Memory B cell (primary cell): ENCODE measurements around the gene SDC4.

Source experiments
- ATAC-seq: fragments of 150-1000 bp; cut with Tn5 transposase; 2 replicates; pipeline ENCODE4 v1.10.0; 2021; ENCODE audit warnings: low read depth, mild to moderate bottlenecking, moderate library complexity
- DNase-seq, 2 donors: peaks; one replicate each; pipeline ENCODE4 v3.0.0; 2022; ENCODE audit warnings: low spot score in 2 of 2
- H3K27ac Mint-ChIP-seq: one replicate; pipeline ENCODE4 v1.8.0; 2022; ENCODE audit warnings: mild to moderate bottlenecking, moderate library complexity, mixed read lengths
- H3K27me3 Mint-ChIP-seq: one replicate; pipeline ENCODE4 v1.8.0; 2022; ENCODE audit warnings: mixed read lengths
- H3K36me3 Mint-ChIP-seq: one replicate; pipeline ENCODE4 v1.8.0; 2022; ENCODE audit warnings: mild to moderate bottlenecking, mixed read lengths
- H3K4me1 Mint-ChIP-seq: one replicate; pipeline ENCODE4 v1.8.0; 2022; ENCODE audit warnings: mixed read lengths
- H3K4me3 Mint-ChIP-seq: one replicate; pipeline ENCODE4 v1.8.0; 2022; ENCODE audit warnings: mild to moderate bottlenecking, moderate library complexity, mixed read lengths
- H3K9me3 Mint-ChIP-seq: one replicate; pipeline ENCODE4 v1.8.0; 2022; ENCODE audit warnings: mixed read lengths

SDC4 gene, protein sequence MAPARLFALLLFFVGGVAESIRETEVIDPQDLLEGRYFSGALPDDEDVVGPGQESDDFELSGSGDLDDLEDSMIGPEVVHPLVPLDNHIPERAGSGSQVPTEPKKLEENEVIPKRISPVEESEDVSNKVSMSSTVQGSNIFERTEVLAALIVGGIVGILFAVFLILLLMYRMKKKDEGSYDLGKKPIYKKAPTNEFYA

DNA sequence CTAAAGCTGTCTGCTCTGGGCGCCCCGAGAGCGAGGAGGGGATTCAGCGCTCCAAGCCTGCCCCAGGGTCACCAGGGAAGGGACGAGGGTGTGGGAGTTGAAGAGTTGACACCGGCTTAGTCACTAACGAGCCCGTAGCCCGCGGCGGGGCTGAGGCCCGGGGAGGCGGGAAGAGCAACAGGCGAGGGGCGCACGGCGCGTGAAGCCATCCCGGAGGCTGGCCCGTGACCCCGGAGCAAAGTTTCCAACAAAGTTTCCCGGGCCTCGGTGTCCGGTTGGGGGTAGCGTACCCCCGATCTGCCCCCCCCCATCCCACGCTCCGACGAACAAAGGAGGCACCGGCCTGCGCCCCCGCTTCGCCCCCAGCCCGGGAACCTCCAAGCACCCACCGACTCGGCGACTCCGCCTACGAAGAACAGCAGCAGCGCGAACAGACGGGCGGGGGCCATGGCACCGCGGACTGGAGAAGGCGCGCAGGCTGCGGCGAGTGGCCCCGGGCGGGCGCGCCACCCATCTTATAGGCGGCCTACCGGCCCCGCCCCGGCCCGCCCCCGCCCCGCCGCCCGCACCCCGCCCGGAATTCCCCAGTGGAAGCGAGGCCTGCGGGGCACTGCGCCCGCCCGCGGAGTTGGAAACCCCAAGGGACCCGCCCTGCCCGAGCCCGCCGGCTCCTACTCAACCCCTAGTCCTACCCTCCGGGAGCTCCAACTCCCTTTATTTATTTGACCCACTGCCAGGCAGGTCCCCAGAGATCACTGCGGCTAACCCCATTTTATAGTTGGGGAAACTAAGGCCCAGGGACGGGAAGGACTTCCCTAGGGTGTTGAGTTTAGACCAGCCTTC lies at the start of gene SDC4:
Gene SDC4 (minus strand): TSS at position 489 of the 843 bp plus-strand sequence. CDS start 40 bp downstream, at position 449.
- no peak for DNase-seq
- ATAC-seq, result peak; percentile 79
- H3K4me3 Mint-ChIP-seq, result peak within 1 kb of the TSS; percentile 72
- no peaks in the 10 kb centered on the region for H3K36me3 Mint-ChIP-seq
- H3K9me3 Mint-ChIP-seq, result no peaks in the 10 kb centered on the region
- peaks cover 9% of the 10 kb centered on the region for H3K4me1 Mint-ChIP-seq
- H3K27ac Mint-ChIP-seq, result no peak within 1 kb of the TSS
- H3K27me3 Mint-ChIP-seq, result peaks cover 16% of the 10 kb centered on the region

DNA sequence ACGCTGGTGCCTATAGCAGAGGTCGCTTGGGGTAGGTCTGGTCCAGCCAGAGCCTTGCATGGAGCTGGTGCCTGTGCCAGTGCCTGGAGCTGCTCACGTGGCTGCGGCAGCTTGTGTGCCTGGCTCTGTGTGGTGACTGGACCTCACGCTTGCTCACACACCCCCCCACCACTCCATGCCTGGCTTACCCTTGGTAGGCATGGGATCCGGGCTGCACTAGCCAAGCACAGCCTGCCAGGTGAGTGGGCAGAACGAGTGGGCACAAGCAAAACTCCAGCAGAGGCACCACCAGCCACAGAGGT lies 46.8 kb upstream of the SDC4 start:
- H3K4me3 Mint-ChIP-seq, result no peak overlapping the region
- peaks cover 17% of the 10 kb centered on the region for H3K36me3 Mint-ChIP-seq
- H3K4me1 Mint-ChIP-seq, result no peaks in the 10 kb centered on the region
- peaks cover 10% of the 10 kb centered on the region for H3K9me3 Mint-ChIP-seq
- H3K27ac Mint-ChIP-seq, result no peak overlapping the region
- H3K27me3 Mint-ChIP-seq, result no peaks in the 10 kb centered on the region
- ATAC-seq (no peak), DNase-seq (no peak)

DNA sequence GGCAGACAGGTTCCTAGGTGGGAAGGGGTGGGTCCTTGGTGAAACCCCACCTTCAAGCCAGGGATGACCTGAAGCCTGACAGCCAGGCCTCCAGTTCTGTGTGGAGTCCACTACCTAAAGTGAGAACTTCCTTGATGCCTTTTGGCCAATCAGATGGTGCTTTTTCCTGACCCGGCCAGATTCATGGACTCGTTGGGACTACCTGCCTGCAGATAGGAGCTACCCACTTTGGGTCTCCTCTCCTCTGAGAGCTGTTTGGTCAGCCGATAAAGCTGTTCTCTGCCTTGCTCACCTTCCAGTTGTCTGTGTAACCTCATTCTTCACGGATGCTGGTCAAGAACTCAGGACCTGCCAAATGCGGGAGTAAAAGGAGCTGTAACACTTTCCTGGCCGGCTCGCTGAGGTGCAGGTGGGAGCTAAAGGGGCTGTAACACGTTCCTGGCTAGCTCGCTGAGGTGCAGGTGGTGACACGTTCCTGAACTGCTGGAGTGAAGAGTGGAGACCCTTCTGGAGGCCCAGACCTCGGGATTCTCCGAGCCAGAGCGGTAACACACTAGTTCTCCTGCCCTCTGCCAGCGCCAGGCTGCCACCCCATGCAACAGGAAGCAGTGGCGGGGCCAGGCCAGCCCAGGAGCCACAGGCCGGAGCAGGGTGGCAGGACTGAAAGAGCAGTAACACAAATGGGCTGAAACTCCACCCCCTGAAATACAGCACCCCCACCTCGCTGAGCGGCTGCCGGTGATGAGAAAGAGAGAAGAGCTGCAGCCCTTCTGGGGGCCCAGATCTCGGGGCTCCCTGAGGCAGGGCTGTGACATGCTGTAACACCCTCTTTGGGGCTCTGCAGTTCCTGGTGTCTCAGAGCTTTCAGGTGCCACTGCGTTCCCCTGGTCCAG lies 46.2 kb upstream of the SDC4 start:
- H3K27me3 Mint-ChIP-seq, result no peaks in the 10 kb centered on the region
- no peaks in the 10 kb centered on the region for H3K4me1 Mint-ChIP-seq
- H3K27ac Mint-ChIP-seq, result no peak overlapping the region
- ATAC-seq (no peak), DNase-seq (no peak)
- H3K36me3 Mint-ChIP-seq, result peaks cover 11% of the 10 kb centered on the region
- H3K4me3 Mint-ChIP-seq, result no peak overlapping the region
- peaks cover 6% of the 10 kb centered on the region for H3K9me3 Mint-ChIP-seq

DNA sequence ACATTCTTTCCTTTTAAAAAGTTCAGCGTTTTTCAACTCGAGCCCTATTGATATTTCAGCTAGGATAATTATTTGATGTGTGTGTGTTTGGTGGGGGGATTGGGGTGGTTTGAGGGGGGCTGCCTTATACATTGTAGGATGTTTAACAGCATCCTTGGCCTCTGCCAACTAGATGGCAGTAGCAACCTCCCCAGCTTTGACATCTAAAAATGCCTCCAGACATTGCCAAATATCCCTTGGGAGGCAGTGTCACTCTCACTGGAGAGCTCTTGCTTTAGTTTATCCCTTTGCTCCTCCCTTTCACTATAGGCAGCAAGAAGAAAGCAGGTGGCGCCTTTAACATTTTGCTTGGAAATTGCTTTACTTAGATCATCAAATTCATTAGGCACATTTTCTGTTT lies 44.5 kb upstream of the SDC4 start:
- Mint-ChIP-seq H3K27me3 (no peaks in the 10 kb centered on the region), H3K27ac (no peak overlapping the region), H3K9me3 (no peaks in the 10 kb centered on the region), H3K4me3 (no peak overlapping the region), H3K4me1 (no peaks in the 10 kb centered on the region), H3K36me3 (peaks cover 9% of the 10 kb centered on the region)
- DNase-seq (no peak), ATAC-seq (no peak)

DNA sequence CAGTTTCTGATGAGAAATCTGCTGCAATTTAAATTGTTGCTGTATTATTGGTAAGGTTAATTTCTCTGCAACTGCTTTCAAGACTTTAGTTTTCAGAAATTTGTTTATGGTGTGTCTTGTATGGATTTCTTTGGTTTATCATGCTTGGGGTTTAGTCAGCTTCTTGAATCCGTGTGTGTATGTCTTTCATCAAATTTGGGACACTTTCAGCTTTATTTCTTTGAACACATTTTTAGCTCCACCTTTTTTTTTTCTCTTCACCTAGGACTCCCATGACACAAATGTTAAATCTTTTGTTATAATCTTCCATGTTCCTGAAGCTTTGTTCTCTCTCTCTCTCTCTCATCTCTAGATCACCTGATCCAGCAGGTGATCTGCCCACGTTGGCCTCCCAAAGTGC lies 43.3 kb upstream of the SDC4 start:
- H3K36me3 Mint-ChIP-seq, result peaks cover 16% of the 10 kb centered on the region
- H3K9me3 Mint-ChIP-seq, result peaks cover 4% of the 10 kb centered on the region
- H3K4me3 Mint-ChIP-seq, result no peak overlapping the region
- H3K27me3 Mint-ChIP-seq, result no peaks in the 10 kb centered on the region
- no peaks in the 10 kb centered on the region for H3K4me1 Mint-ChIP-seq
- DNase-seq (no peak), ATAC-seq (no peak)
- H3K27ac Mint-ChIP-seq, result no peak overlapping the region

DNA sequence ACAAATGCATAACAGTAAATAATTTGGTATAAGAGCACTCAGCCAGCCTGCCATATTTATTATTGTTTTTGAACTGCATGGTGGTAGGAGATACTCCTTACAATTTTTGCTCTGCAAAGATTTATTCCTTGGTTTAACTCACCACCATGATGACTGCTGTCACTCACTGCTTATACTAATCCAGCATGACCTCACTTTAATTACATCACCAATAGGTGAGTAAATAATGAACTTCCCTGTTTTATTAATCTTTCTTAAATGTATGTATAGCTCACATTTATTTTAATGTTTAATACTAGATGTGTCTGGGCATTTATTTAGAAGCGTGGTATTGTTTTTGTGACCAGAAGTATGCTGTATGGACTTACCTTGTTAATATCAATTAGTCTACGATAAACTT lies 42.7 kb upstream of the SDC4 start:
- H3K27ac Mint-ChIP-seq, result no peak overlapping the region
- H3K36me3 Mint-ChIP-seq, result peaks cover 15% of the 10 kb centered on the region
- peaks cover 4% of the 10 kb centered on the region for H3K9me3 Mint-ChIP-seq
- no peak overlapping the region for H3K4me3 Mint-ChIP-seq
- H3K27me3 Mint-ChIP-seq, result no peaks in the 10 kb centered on the region
- ATAC-seq (no peak), DNase-seq (no peak)
- H3K4me1 Mint-ChIP-seq, result no peaks in the 10 kb centered on the region

DNA sequence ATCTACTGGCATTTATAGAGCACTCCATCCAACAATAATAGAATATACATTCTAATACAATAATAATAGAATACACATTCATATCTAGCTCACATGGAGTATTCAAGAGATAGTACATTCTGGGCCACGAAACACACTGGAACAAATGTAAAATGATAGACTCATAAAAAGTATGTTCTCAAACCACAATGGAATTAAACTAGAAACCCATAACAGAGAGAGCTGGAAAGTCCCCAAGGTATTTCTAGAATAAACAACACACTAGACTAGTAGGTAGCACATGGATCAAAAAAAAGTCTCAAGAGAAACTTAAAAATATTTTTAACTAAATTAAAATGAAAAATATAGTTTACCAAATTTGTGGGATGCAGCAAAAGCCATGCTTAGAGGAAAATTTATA lies 39.0 kb upstream of the SDC4 start:
- H3K4me1 Mint-ChIP-seq, result no peaks in the 10 kb centered on the region
- H3K4me3 Mint-ChIP-seq, result no peak overlapping the region
- no peak for DNase-seq
- H3K9me3 Mint-ChIP-seq, result peaks cover 4% of the 10 kb centered on the region
- H3K36me3 Mint-ChIP-seq, result peaks cover 11% of the 10 kb centered on the region
- H3K27ac Mint-ChIP-seq, result no peak overlapping the region
- no peak for ATAC-seq
- no peaks in the 10 kb centered on the region for H3K27me3 Mint-ChIP-seq

DNA sequence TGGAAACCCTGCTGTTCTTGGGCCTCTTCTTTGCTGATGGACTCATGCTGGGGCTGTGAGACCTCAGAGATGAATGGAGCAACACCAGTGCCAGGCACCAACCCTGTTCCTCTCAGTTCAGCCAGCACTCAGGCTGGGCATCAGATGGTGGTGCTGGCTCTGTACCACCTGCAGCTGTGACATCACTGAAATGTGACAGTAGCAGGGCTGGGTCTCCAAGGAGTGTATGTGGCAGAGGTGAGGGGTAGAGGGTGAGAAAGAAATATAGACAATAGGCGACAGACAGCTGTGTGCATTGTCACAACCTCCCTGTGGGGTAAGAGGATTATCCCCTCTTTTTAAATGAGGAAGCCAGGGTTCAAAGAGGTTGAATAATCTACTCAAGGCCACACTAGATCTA lies 30.0 kb upstream of the SDC4 start, which contains the start of gene TP53TG5:
Gene TP53TG5 (minus strand): TSS at position 135 of the 400 bp plus-strand sequence. CDS start 89 bp downstream, at position 46.
- no peaks in the 10 kb centered on the region for H3K27me3 Mint-ChIP-seq
- ATAC-seq, result no peak
- H3K9me3 Mint-ChIP-seq, result no peaks in the 10 kb centered on the region
- DNase-seq, result no peak
- peaks cover 3% of the 10 kb centered on the region for H3K4me1 Mint-ChIP-seq
- peaks cover 8% of the 10 kb centered on the region for H3K36me3 Mint-ChIP-seq
- no peak within 1 kb of the TSS for H3K4me3 Mint-ChIP-seq
- no peak within 1 kb of the TSS for H3K27ac Mint-ChIP-seq

DNA sequence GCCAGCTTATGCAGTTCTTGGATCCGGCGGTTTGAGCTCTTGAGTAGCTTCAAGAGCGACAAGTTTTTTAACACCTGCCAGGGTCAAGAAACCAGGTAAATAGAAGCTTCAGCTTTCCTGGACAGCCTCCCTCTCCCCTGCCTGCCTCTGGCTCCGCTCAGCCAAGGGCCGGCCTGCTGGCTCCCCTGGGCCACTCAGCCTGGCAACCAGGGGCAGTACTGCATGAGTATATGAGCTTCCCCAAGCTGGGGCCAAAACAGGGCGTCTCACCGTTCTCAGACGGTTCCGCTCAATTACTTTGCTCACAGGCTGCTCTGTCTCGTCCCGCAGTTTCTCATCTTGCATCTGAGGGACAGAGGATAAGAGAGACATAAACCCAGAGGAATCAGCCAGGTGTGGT lies 29.0 kb upstream of the SDC4 start:
- no peak for ATAC-seq
- Mint-ChIP-seq H3K9me3 (no peaks in the 10 kb centered on the region), H3K36me3 (peaks cover 8% of the 10 kb centered on the region), H3K27ac (no peak overlapping the region), H3K4me3 (no peak overlapping the region), H3K4me1 (peaks cover 5% of the 10 kb centered on the region), H3K27me3 (peaks cover 2% of the 10 kb centered on the region)
- no peak for DNase-seq

DNA sequence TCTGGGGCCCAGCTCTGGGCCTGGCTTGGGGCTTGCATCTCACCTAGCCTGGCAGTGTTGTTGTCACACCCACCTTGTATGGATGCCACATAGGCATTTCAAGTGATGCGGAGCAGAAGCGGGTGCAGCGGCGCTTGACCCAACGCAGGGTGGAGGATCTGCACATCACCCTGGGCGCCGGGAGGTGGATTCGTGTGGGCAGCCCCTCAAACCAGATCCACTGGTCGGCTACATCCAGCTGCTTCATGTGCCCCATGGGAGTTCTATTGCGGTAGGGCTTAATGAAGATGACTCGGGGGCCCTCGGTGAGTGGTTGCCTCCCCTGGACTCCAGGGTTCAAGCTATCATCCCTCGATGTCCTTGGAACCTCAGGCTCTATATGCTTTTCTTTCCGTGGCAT lies 26.7 kb upstream of the SDC4 start:
- Mint-ChIP-seq H3K27ac (no peak overlapping the region), H3K9me3 (no peaks in the 10 kb centered on the region), H3K36me3 (peaks cover 7% of the 10 kb centered on the region), H3K27me3 (peaks cover 2% of the 10 kb centered on the region), H3K4me1 (peaks cover 17% of the 10 kb centered on the region), H3K4me3 (no peak overlapping the region)
- ATAC-seq, result no peak
- DNase-seq, result no peak

DNA sequence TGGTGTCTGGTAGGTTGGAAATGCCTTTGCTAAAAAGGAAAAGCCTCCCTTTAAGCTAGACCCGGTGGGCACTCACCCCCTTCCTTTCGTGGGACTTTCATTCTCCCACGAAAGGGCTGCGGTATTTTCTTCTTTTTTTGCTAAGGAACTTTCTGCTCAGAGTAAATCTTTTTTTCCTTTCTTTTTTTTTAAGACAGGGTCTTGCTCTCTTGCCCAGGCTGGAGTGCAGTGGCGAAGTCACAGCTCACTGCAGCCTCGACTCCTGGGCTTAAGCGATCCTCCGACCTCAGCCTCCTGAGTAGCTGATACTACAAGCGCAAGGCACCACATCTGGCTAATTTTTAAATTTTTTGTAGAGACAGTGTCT lies 25.9 kb upstream of the SDC4 start:
- DNase-seq (no peak), ATAC-seq (no peak)
- H3K9me3 Mint-ChIP-seq, result no peaks in the 10 kb centered on the region
- peaks cover 17% of the 10 kb centered on the region for H3K4me1 Mint-ChIP-seq
- H3K27ac Mint-ChIP-seq, result peak overlapping the region; percentile 18
- H3K36me3 Mint-ChIP-seq, result peaks cover 4% of the 10 kb centered on the region
- H3K27me3 Mint-ChIP-seq, result peaks cover 2% of the 10 kb centered on the region
- peak overlapping the region; percentile 75 for H3K4me3 Mint-ChIP-seq

DNA sequence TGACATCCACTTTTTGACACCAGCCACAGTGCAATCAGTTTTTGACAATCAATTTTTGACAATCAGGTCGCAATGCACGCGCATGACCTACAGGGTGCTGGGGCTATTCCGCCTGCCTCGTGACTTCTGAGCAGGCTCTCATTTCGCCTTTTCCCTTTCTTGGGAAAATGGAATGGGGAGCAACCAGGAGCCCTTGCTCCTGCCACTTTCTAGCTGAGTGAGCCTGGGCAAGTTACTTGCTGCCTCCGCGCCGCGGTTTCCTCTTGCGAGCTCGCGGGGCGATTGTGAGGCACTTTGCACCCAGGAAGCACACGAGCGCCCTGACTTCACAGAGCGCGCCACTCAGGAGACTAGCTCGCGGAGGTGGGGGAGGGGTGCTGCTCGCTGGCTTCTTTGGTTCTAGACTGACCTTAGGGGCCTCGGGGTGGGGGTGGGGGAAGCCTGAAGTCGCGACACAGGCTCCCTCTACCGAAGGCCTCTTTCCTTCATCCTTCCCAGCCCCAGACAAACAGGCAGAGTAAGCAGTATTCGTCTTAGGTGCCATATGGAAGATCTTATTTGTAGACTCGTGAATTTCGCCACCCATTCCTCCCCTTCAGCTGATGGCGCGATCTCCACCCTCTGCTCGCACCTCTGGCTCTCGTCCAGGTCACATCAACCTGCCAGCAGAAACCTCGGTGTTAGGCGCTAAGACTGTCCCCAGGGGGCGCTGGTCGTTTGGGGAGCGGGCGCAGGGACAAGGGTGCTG lies 25.3 kb upstream of the SDC4 start:
- peak; percentile 92 for ATAC-seq
- H3K4me1 Mint-ChIP-seq, result peaks cover 21% of the 10 kb centered on the region
- peaks cover 4% of the 10 kb centered on the region for H3K36me3 Mint-ChIP-seq
- no peaks in the 10 kb centered on the region for H3K9me3 Mint-ChIP-seq
- peak overlapping the region; percentile 18 for H3K27ac Mint-ChIP-seq
- peak; percentile 84 to 88 for DNase-seq
- peaks cover 2% of the 10 kb centered on the region for H3K27me3 Mint-ChIP-seq
- H3K4me3 Mint-ChIP-seq, result peak overlapping the region; percentile 75

DNA sequence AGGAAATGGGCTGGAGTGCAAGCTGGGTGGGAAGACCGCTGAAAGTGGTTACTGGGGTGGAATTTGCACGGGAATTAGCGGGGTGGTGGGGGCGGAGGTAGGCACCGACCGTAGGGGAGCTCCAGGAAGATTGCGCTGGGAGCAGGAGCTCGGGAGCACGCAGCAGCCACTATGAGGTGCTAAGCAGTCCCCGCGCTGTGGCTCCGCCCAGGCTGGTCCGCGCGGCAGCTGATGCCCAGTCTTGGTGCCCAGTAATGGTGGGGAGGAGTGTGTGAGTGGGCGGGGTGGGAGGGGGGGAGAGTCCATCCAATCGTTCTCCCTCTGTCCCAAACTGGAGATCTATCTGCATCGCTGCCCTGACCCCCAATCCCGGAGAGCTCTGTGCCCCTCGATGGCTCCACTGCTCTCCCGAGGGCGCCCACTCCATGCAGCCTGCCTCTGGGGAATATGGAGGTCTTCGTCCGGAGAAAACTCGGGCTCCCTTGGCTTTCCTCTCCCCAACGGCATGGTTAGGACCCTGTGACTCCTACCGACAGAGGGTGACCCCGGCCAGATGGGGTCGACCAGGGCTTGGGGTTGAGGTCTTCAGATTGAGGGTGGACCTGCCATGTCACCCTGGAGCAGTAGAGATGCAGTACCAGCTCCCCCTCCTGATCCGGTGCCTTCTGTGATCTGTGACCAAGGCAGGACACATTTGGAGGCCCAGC lies 24.6 kb upstream of the SDC4 start:
- DNase-seq (no peak), ATAC-seq (no peak)
- peak overlapping the region; percentile 75 for H3K4me3 Mint-ChIP-seq
- H3K9me3 Mint-ChIP-seq, result no peaks in the 10 kb centered on the region
- H3K4me1 Mint-ChIP-seq, result peaks cover 28% of the 10 kb centered on the region
- no peak overlapping the region for H3K27ac Mint-ChIP-seq
- peaks cover 2% of the 10 kb centered on the region for H3K27me3 Mint-ChIP-seq
- peaks cover 4% of the 10 kb centered on the region for H3K36me3 Mint-ChIP-seq
